GM23338 (cell line): ENCODE measurements around the gene NCOA7. TPM values are rescaled to one million over a fixed set of nuclear protein-coding genes. Genes with fewer than 3 reads are reported as not detected.

Source experiments
- ATAC-seq: fragments of 200-7000 bp; cut with Tn5 transposase; 3 replicates; pipeline ENCODE4 v1.9.1; 2020
- DNase-seq: peaks from one replicate; pipeline ENCODE4 v3.0.0-alpha.2; 2015; ENCODE audit warnings: low spot score
- H2AFZ ChIP-seq: fragments of 200-600 bp; sonication (generic); 2 replicates; pipeline ENCODE4 v1.8.0; 2016; ENCODE audit warnings: antibody characterized with exemption, mild to moderate bottlenecking, moderate library complexity
- H3F3A ChIP-seq: fragments of 200-600 bp; sonication (generic); replicated peaks from 2 replicates; pipeline ENCODE4 v1.8.0; 2017; ENCODE audit warnings: antibody characterized with exemption, mixed run types, low read depth
- H3K27ac ChIP-seq: fragments of 200-600 bp; sonication (generic); 2 replicates; pipeline ENCODE4 v1.6.1; 2016; ENCODE audit warnings: low read depth
- H3K27me3 ChIP-seq: fragments of 200-600 bp; sonication (generic); 2 replicates; pipeline ENCODE4 v1.8.0; 2016; ENCODE audit warnings: mild to moderate bottlenecking, mixed run types, moderate library complexity; ENCODE audit not compliant: insufficient read depth
- H3K36me3 ChIP-seq: fragments of 200-600 bp; sonication (generic); 2 replicates; pipeline ENCODE4 v1.8.0; 2016; ENCODE audit warnings: mild to moderate bottlenecking; ENCODE audit not compliant: insufficient read depth
- H3K4me1 ChIP-seq: fragments of 200-600 bp; sonication (generic); 2 replicates; pipeline ENCODE4 v1.8.0; 2016; ENCODE audit warnings: mild to moderate bottlenecking, moderate library complexity; ENCODE audit not compliant: insufficient read depth
- H3K4me2 ChIP-seq: fragments of 200-600 bp; sonication (generic); 2 replicates; pipeline ENCODE4 v1.7.1; 2017; ENCODE audit warnings: mixed run types
- H3K4me3 ChIP-seq: fragments of 200-600 bp; sonication (generic); 2 replicates; pipeline ENCODE4 v1.6.1; 2016; ENCODE audit warnings: mixed run types
- H3K79me2 ChIP-seq: fragments of 200-600 bp; sonication (generic); replicated peaks from 2 replicates; pipeline ENCODE4 v1.8.0; 2017; ENCODE audit warnings: mild to moderate bottlenecking; ENCODE audit not compliant: insufficient read depth
- H3K9me2 ChIP-seq: fragments of 200-600 bp; sonication (generic); 2 replicates; pipeline ENCODE4 v1.8.0; 2017; ENCODE audit not compliant: insufficient read depth
- H4K20me1 ChIP-seq: fragments of 200-600 bp; sonication (generic); replicated peaks from 2 replicates; pipeline ENCODE4 v1.8.0; 2017; ENCODE audit warnings: mild to moderate bottlenecking; ENCODE audit not compliant: insufficient read depth
- H3K27ac Mint-ChIP-seq: 2 replicates; pipeline ENCODE4 v1.8.0; 2020; ENCODE audit warnings: inconsistent platforms, mild to moderate bottlenecking, moderate library complexity, mixed read lengths
- H3K27me3 Mint-ChIP-seq: 3 replicates; pipeline ENCODE4 v1.8.0; 2022; ENCODE audit warnings: low read depth, mild to moderate bottlenecking, moderate library complexity, mixed read lengths, inconsistent platforms; ENCODE audit not compliant: insufficient read depth, poor library complexity
- H3K36me3 Mint-ChIP-seq: 3 replicates; pipeline ENCODE4 v1.8.0; 2021; ENCODE audit warnings: low read depth, mild to moderate bottlenecking, inconsistent platforms, moderate library complexity, mixed read lengths
- H3K4me1 Mint-ChIP-seq: 3 replicates; pipeline ENCODE4 v1.8.0; 2020; ENCODE audit warnings: mild to moderate bottlenecking, inconsistent platforms, mixed read lengths
- H3K4me3 Mint-ChIP-seq: 3 replicates; pipeline ENCODE4 v1.8.0; 2021; ENCODE audit warnings: moderate library complexity, mild to moderate bottlenecking, inconsistent platforms, mixed read lengths
- H3K9me3 Mint-ChIP-seq: 3 replicates; pipeline ENCODE4 v1.8.0; 2020; ENCODE audit warnings: moderate library complexity, mild to moderate bottlenecking, inconsistent platforms, mixed read lengths
- CREB1 ChIP-seq: fragments of 250-450 bp; sonication (Bioruptor Pico); IDR thresholded peaks from 2 replicates; pipeline ENCODE4 v1.5.0; 2020; ENCODE audit warnings: low read depth, mild to moderate bottlenecking, moderate library complexity
- CTCF ChIP-seq, 2 experiments: fragments of 200-600 bp in 1 of 2; sonication (generic) in 1 of 2; conservative IDR thresholded peaks; 2 replicates each; pipeline versions ENCODE4 v1.5.1 to v1.6.1; 2016 to 2017; ENCODE audit warnings: antibody characterized with exemption in 2 of 2, low read depth in 2 of 2, mild to moderate bottlenecking in 2 of 2, moderate library complexity in 1 of 2
- ETS1 ChIP-seq: IDR thresholded peaks from 2 replicates; pipeline ENCODE4 v1.6.1; 2016; ENCODE audit warnings: antibody characterized with exemption
- EZH2 ChIP-seq: fragments of 200-600 bp; sonication (generic); IDR thresholded peaks from one replicate; pipeline ENCODE4 v1.8.0; 2017; ENCODE audit warnings: antibody characterized with exemption, mild to moderate bottlenecking, low read depth; ENCODE audit not compliant: unreplicated experiment
- EZH2phosphoT487 ChIP-seq: fragments of 200-600 bp; sonication (generic); IDR thresholded peaks from one replicate; pipeline ENCODE4 v1.8.1; 2018; ENCODE audit warnings: antibody characterized with exemption; ENCODE audit not compliant: unreplicated experiment
- JUNB ChIP-seq: IDR thresholded peaks from one replicate; pipeline ENCODE4 v1.6.1; 2016; ENCODE audit warnings: antibody characterized with exemption; ENCODE audit not compliant: unreplicated experiment
- NANOG ChIP-seq: IDR thresholded peaks from 2 replicates; pipeline ENCODE4 v1.6.1; 2016; ENCODE audit warnings: antibody characterized with exemption, borderline replicate concordance
- POLR2AphosphoS5 ChIP-seq: IDR thresholded peaks from 2 replicates; pipeline ENCODE4 v1.6.1; 2016; ENCODE audit warnings: antibody characterized with exemption, low read depth
- STAT1 ChIP-seq: IDR thresholded peaks from one replicate; pipeline ENCODE4 v1.6.1; 2016; ENCODE audit warnings: antibody characterized with exemption; ENCODE audit not compliant: unreplicated experiment
- ZNF114 ChIP-seq: fragments of 250-450 bp; sonication (Bioruptor Pico); IDR thresholded peaks from 2 replicates; pipeline ENCODE4 v1.5.0; 2020; ENCODE audit warnings: mild to moderate bottlenecking, moderate library complexity
- ZNF331 ChIP-seq: fragments of 250-450 bp; sonication (Bioruptor Pico); IDR thresholded peaks from 2 replicates; pipeline ENCODE4 v1.5.0; 2020; ENCODE audit warnings: low read depth, mild to moderate bottlenecking, moderate library complexity
- polyA plus RNA-seq: library from polyadenylated mRNA; unstranded; fragments of >200 nt; fragmentation: Nextera tagmentation; extraction: Ambion mirVana; gene quantifications from 2 replicates; pipeline ENCODE4 v1.2.1, GENCODE V29; 2016
- total RNA-seq: library from RNA; depleted of rRNA; stranded (reverse); fragments of >200 nt; shearing (Covaris generic); gene quantifications from 2 replicates; pipeline ENCODE4 v1.2.3, GENCODE V29; 2014
- TF ChIP-seq, protein P1 (sequence below): IDR thresholded peaks from one replicate; pipeline ENCODE4 v1.6.1; 2018; ENCODE audit warnings: antibody characterized with exemption; ENCODE audit not compliant: unreplicated experiment

NCOA7 gene
- total and polyA plus RNA-seq, 2 experiments from 2014 or later: 9.3 to 15.7 TPM

DNA sequence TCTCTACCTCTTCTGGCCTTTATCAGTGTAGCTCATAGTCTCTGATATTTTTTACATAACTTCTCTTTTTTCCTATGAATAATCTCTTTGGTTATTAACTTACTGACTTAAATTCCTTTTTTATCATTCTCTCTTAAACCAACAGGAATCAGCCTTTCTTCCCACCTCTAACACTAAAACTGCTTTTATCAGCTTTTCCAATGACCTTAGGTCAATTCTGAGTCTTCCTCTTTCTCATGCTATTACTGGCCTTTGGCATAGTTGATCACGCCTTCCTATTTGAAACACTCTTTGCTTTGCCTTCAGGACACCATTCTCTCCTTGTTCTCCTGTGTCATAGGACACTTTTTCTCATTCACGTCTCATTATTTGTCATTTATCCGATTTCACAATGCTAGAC is 157.7 kb downstream of the NCOA7 start (continued):
- TF ChIP-seq, protein P1, sequence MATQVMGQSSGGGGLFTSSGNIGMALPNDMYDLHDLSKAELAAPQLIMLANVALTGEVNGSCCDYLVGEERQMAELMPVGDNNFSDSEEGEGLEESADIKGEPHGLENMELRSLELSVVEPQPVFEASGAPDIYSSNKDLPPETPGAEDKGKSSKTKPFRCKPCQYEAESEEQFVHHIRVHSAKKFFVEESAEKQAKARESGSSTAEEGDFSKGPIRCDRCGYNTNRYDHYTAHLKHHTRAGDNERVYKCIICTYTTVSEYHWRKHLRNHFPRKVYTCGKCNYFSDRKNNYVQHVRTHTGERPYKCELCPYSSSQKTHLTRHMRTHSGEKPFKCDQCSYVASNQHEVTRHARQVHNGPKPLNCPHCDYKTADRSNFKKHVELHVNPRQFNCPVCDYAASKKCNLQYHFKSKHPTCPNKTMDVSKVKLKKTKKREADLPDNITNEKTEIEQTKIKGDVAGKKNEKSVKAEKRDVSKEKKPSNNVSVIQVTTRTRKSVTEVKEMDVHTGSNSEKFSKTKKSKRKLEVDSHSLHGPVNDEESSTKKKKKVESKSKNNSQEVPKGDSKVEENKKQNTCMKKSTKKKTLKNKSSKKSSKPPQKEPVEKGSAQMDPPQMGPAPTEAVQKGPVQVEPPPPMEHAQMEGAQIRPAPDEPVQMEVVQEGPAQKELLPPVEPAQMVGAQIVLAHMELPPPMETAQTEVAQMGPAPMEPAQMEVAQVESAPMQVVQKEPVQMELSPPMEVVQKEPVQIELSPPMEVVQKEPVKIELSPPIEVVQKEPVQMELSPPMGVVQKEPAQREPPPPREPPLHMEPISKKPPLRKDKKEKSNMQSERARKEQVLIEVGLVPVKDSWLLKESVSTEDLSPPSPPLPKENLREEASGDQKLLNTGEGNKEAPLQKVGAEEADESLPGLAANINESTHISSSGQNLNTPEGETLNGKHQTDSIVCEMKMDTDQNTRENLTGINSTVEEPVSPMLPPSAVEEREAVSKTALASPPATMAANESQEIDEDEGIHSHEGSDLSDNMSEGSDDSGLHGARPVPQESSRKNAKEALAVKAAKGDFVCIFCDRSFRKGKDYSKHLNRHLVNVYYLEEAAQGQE: no peak
- TF ChIP-seq ETS1: no peak
- no peak for TF ChIP-seq EZH2phosphoT487
- no peak for TF ChIP-seq JUNB
- no peak for TF ChIP-seq STAT1
- TF ChIP-seq CREB1: no peak
- no peak for TF ChIP-seq EZH2
- no peak for TF ChIP-seq ZNF114 (CRISPR knock-in tag)
- no peak for TF ChIP-seq POLR2AphosphoS5

GRCh38 chr6:125949069-125949468 is 158.3 kb downstream of the NCOA7 start:
- TF ChIP-seq ZNF114 (CRISPR knock-in tag) (no peak), POLR2AphosphoS5 (no peak), JUNB (no peak), ZNF331 (CRISPR knock-in tag) (no peak), ETS1 (no peak), CTCF (conservative IDR thresholded peaks at IDR 0.05; ENCODE audit: low read depth in 2 of 2) (no peak), NANOG (no peak), EZH2phosphoT487 (no peak), CREB1 (no peak), STAT1 (no peak)
- TF ChIP-seq, protein P1: no peak
- H3F3A ChIP-seq: 0 out of 2 replicates have a peak, but pooled peaks cover 3% of the 10 kb centered on the region

More at GRCh38 chr6:125949069-125949468, 158.3 kb downstream of the NCOA7 start:
- ATAC-seq: no peak
- Mint-ChIP-seq H3K4me3 (no peak overlapping the region), H3K4me1 (peaks cover 7% of the 10 kb centered on the region), H3K27ac (no peak overlapping the region), H3K27me3 (peaks cover 3% of the 10 kb centered on the region), H3K9me3 (peaks cover 16% of the 10 kb centered on the region), H3K36me3 (peaks cover 5% of the 10 kb centered on the region; the same call in 2 of the 3 replicates)
- no peaks in the 10 kb centered on the region for H3K9me2 ChIP-seq
- H3K4me1 ChIP-seq: peaks cover 3% of the 10 kb centered on the region; the same call in 1 of the 2 replicates
- H3K79me2 ChIP-seq: no peaks in the 10 kb centered on the region
- H4K20me1 ChIP-seq: no peaks in the 10 kb centered on the region
- no peak overlapping the region for H2AFZ ChIP-seq
- no peak overlapping the region for H3K4me2 ChIP-seq
- DNase-seq: no peak
- no peak overlapping the region for H3K4me3 ChIP-seq
- H3K36me3 ChIP-seq: no peaks in the 10 kb centered on the region
- no peaks in the 10 kb centered on the region for H3K27me3 ChIP-seq
- no peak overlapping the region for H3K27ac ChIP-seq
